ENCODE results near the gene VEZF1.

DNA sequence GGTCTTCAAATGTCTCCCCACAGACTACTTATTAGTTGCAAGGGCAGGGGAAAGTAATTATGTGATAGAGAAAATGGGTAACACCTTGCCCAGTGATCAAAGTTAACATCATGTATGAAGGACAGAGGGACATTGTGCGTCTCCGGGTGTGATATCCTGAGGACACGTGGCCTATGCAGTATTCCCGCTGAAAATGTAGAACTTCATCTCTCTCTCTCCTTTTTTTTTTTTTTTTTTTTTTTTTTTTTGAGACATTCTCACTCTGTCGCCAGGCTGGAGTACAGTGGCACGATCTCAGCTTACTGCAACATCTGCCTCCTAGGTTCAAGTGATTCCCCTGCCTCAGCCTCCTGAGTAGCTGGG lies 24.9 kb downstream of the VEZF1 start:
- TF ChIP-seq, protein P1, sequence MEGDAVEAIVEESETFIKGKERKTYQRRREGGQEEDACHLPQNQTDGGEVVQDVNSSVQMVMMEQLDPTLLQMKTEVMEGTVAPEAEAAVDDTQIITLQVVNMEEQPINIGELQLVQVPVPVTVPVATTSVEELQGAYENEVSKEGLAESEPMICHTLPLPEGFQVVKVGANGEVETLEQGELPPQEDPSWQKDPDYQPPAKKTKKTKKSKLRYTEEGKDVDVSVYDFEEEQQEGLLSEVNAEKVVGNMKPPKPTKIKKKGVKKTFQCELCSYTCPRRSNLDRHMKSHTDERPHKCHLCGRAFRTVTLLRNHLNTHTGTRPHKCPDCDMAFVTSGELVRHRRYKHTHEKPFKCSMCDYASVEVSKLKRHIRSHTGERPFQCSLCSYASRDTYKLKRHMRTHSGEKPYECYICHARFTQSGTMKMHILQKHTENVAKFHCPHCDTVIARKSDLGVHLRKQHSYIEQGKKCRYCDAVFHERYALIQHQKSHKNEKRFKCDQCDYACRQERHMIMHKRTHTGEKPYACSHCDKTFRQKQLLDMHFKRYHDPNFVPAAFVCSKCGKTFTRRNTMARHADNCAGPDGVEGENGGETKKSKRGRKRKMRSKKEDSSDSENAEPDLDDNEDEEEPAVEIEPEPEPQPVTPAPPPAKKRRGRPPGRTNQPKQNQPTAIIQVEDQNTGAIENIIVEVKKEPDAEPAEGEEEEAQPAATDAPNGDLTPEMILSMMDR (conservative IDR thresholded peaks at IDR 0.05; ENCODE audit: low read depth in 2 of 2): no peak
- TF ChIP-seq EZH2phosphoT487 (IDR thresholded peaks at IDR 0.05; ENCODE audit: unreplicated experiment): no peak
- TF ChIP-seq POLR2AphosphoS5 (IDR thresholded peaks at IDR 0.05; ENCODE audit: low read depth): no peak
- no peak for TF ChIP-seq JUNB (IDR thresholded peaks at IDR 0.05; ENCODE audit: unreplicated experiment)
- no peak for TF ChIP-seq CREB1 (CRISPR knock-in tag; IDR thresholded peaks at IDR 0.05; ENCODE audit: low read depth)
- TF ChIP-seq, protein P2, sequence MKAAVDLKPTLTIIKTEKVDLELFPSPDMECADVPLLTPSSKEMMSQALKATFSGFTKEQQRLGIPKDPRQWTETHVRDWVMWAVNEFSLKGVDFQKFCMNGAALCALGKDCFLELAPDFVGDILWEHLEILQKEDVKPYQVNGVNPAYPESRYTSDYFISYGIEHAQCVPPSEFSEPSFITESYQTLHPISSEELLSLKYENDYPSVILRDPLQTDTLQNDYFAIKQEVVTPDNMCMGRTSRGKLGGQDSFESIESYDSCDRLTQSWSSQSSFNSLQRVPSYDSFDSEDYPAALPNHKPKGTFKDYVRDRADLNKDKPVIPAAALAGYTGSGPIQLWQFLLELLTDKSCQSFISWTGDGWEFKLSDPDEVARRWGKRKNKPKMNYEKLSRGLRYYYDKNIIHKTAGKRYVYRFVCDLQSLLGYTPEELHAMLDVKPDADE (IDR thresholded peaks at IDR 0.05): no peak
- no peak for TF ChIP-seq NANOG (IDR thresholded peaks at IDR 0.05; ENCODE audit: borderline replicate concordance)
- no peak for TF ChIP-seq REST (IDR thresholded peaks at IDR 0.05; ENCODE audit: unreplicated experiment)
- TF ChIP-seq EZH2 (IDR thresholded peaks at IDR 0.05; ENCODE audit: low read depth, unreplicated experiment): no peak
- TF ChIP-seq STAT1 (IDR thresholded peaks at IDR 0.05; ENCODE audit: unreplicated experiment): no peak
- no peak for TF ChIP-seq ZNF331 (CRISPR knock-in tag; IDR thresholded peaks at IDR 0.05; ENCODE audit: low read depth)
- TF ChIP-seq, protein P3, sequence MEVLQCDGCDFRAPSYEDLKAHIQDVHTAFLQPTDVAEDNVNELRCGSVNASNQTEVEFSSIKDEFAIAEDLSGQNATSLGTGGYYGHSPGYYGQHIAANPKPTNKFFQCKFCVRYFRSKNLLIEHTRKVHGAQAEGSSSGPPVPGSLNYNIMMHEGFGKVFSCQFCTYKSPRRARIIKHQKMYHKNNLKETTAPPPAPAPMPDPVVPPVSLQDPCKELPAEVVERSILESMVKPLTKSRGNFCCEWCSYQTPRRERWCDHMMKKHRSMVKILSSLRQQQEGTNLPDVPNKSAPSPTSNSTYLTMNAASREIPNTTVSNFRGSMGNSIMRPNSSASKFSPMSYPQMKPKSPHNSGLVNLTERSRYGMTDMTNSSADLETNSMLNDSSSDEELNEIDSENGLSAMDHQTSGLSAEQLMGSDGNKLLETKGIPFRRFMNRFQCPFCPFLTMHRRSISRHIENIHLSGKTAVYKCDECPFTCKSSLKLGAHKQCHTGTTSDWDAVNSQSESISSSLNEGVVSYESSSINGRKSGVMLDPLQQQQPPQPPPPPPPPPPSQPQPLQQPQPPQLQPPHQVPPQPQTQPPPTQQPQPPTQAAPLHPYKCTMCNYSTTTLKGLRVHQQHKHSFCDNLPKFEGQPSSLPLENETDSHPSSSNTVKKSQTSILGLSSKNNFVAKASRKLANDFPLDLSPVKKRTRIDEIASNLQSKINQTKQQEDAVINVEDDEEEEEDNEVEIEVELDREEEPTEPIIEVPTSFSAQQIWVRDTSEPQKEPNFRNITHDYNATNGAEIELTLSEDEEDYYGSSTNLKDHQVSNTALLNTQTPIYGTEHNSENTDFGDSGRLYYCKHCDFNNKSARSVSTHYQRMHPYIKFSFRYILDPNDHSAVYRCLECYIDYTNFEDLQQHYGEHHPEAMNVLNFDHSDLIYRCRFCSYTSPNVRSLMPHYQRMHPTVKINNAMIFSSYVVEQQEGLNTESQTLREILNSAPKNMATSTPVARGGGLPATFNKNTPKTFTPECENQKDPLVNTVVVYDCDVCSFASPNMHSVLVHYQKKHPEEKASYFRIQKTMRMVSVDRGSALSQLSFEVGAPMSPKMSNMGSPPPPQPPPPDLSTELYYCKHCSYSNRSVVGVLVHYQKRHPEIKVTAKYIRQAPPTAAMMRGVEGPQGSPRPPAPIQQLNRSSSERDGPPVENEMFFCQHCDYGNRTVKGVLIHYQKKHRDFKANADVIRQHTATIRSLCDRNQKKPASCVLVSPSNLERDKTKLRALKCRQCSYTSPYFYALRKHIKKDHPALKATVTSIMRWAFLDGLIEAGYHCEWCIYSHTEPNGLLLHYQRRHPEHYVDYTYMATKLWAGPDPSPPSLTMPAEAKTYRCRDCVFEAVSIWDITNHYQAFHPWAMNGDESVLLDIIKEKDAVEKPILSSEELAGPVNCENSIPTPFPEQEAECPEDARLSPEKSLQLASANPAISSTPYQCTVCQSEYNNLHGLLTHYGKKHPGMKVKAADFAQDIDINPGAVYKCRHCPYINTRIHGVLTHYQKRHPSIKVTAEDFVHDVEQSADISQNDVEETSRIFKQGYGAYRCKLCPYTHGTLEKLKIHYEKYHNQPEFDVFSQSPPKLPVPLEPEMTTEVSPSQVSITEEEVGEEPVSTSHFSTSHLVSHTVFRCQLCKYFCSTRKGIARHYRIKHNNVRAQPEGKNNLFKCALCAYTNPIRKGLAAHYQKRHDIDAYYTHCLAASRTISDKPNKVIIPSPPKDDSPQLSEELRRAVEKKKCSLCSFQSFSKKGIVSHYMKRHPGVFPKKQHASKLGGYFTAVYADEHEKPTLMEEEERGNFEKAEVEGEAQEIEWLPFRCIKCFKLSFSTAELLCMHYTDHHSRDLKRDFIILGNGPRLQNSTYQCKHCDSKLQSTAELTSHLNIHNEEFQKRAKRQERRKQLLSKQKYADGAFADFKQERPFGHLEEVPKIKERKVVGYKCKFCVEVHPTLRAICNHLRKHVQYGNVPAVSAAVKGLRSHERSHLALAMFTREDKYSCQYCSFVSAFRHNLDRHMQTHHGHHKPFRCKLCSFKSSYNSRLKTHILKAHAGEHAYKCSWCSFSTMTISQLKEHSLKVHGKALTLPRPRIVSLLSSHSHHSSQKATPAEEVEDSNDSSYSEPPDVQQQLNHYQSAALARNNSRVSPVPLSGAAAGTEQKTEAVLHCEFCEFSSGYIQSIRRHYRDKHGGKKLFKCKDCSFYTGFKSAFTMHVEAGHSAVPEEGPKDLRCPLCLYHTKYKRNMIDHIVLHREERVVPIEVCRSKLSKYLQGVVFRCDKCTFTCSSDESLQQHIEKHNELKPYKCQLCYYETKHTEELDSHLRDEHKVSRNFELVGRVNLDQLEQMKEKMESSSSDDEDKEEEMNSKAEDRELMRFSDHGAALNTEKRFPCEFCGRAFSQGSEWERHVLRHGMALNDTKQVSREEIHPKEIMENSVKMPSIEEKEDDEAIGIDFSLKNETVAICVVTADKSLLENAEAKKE (CRISPR knock-in tag; IDR thresholded peaks at IDR 0.05): no peak

Measured in GM23338 (cell line).